GM23338 (cell line): ENCODE results near the gene PARP1. TPM values are rescaled to one million over a fixed set of nuclear protein-coding genes. Genes with fewer than 3 reads are reported as not detected.

Experiments
- ATAC-seq: fragments of 200-7000 bp; cut with Tn5 transposase; 3 replicates; pipeline ENCODE4 v1.9.1; 2020
- DNase-seq: peaks from one replicate; pipeline ENCODE4 v3.0.0-alpha.2; 2015; ENCODE audit warnings: low spot score
- H2AFZ ChIP-seq: fragments of 200-600 bp; sonication (generic); 2 replicates; pipeline ENCODE4 v1.8.0; 2016; ENCODE audit warnings: antibody characterized with exemption, mild to moderate bottlenecking, moderate library complexity
- H3F3A ChIP-seq: fragments of 200-600 bp; sonication (generic); replicated peaks from 2 replicates; pipeline ENCODE4 v1.8.0; 2017; ENCODE audit warnings: antibody characterized with exemption, mixed run types, low read depth
- H3K27ac ChIP-seq: fragments of 200-600 bp; sonication (generic); 2 replicates; pipeline ENCODE4 v1.6.1; 2016; ENCODE audit warnings: low read depth
- H3K27me3 ChIP-seq: fragments of 200-600 bp; sonication (generic); 2 replicates; pipeline ENCODE4 v1.8.0; 2016; ENCODE audit warnings: mild to moderate bottlenecking, mixed run types, moderate library complexity; ENCODE audit not compliant: insufficient read depth
- H3K36me3 ChIP-seq: fragments of 200-600 bp; sonication (generic); 2 replicates; pipeline ENCODE4 v1.8.0; 2016; ENCODE audit warnings: mild to moderate bottlenecking; ENCODE audit not compliant: insufficient read depth
- H3K4me1 ChIP-seq: fragments of 200-600 bp; sonication (generic); 2 replicates; pipeline ENCODE4 v1.8.0; 2016; ENCODE audit warnings: mild to moderate bottlenecking, moderate library complexity; ENCODE audit not compliant: insufficient read depth
- H3K4me2 ChIP-seq: fragments of 200-600 bp; sonication (generic); 2 replicates; pipeline ENCODE4 v1.7.1; 2017; ENCODE audit warnings: mixed run types
- H3K4me3 ChIP-seq: fragments of 200-600 bp; sonication (generic); 2 replicates; pipeline ENCODE4 v1.6.1; 2016; ENCODE audit warnings: mixed run types
- H3K79me2 ChIP-seq: fragments of 200-600 bp; sonication (generic); replicated peaks from 2 replicates; pipeline ENCODE4 v1.8.0; 2017; ENCODE audit warnings: mild to moderate bottlenecking; ENCODE audit not compliant: insufficient read depth
- H3K9me2 ChIP-seq: fragments of 200-600 bp; sonication (generic); 2 replicates; pipeline ENCODE4 v1.8.0; 2017; ENCODE audit not compliant: insufficient read depth
- H4K20me1 ChIP-seq: fragments of 200-600 bp; sonication (generic); replicated peaks from 2 replicates; pipeline ENCODE4 v1.8.0; 2017; ENCODE audit warnings: mild to moderate bottlenecking; ENCODE audit not compliant: insufficient read depth
- H3K27ac Mint-ChIP-seq: 2 replicates; pipeline ENCODE4 v1.8.0; 2020; ENCODE audit warnings: inconsistent platforms, mild to moderate bottlenecking, moderate library complexity, mixed read lengths
- H3K27me3 Mint-ChIP-seq: 3 replicates; pipeline ENCODE4 v1.8.0; 2022; ENCODE audit warnings: low read depth, mild to moderate bottlenecking, moderate library complexity, mixed read lengths, inconsistent platforms; ENCODE audit not compliant: insufficient read depth, poor library complexity
- H3K36me3 Mint-ChIP-seq: 3 replicates; pipeline ENCODE4 v1.8.0; 2021; ENCODE audit warnings: low read depth, mild to moderate bottlenecking, inconsistent platforms, moderate library complexity, mixed read lengths
- H3K4me1 Mint-ChIP-seq: 3 replicates; pipeline ENCODE4 v1.8.0; 2020; ENCODE audit warnings: mild to moderate bottlenecking, inconsistent platforms, mixed read lengths
- H3K4me3 Mint-ChIP-seq: 3 replicates; pipeline ENCODE4 v1.8.0; 2021; ENCODE audit warnings: moderate library complexity, mild to moderate bottlenecking, inconsistent platforms, mixed read lengths
- H3K9me3 Mint-ChIP-seq: 3 replicates; pipeline ENCODE4 v1.8.0; 2020; ENCODE audit warnings: moderate library complexity, mild to moderate bottlenecking, inconsistent platforms, mixed read lengths
- CREB1 ChIP-seq: fragments of 250-450 bp; sonication (Bioruptor Pico); IDR thresholded peaks from 2 replicates; pipeline ENCODE4 v1.5.0; 2020; ENCODE audit warnings: low read depth, mild to moderate bottlenecking, moderate library complexity
- JUNB ChIP-seq: IDR thresholded peaks from one replicate; pipeline ENCODE4 v1.6.1; 2016; ENCODE audit warnings: antibody characterized with exemption; ENCODE audit not compliant: unreplicated experiment
- polyA plus RNA-seq: library from polyadenylated mRNA; unstranded; fragments of >200 nt; fragmentation: Nextera tagmentation; extraction: Ambion mirVana; gene quantifications from 2 replicates; pipeline ENCODE4 v1.2.1, GENCODE V29; 2016
- total RNA-seq: library from RNA; depleted of rRNA; stranded (reverse); fragments of >200 nt; shearing (Covaris generic); gene quantifications from 2 replicates; pipeline ENCODE4 v1.2.3, GENCODE V29; 2014
- TF ChIP-seq, protein P1 (sequence below): fragments of 250-450 bp; sonication (Bioruptor Pico); IDR thresholded peaks from 2 replicates; pipeline ENCODE4 v1.5.0; 2020; ENCODE audit warnings: mild to moderate bottlenecking, moderate library complexity

Gene PARP1
- total and polyA plus RNA-seq, 2 experiments from 2014 or later, result 877 to 1,082 TPM

GRCh38 chr1:226449823-226450222, 41.9 kb upstream of the PARP1 start:
- peaks cover 11% of the 10 kb centered on the region for H3K9me2 ChIP-seq
- Mint-ChIP-seq H3K4me1 (peaks cover 31% of the 10 kb centered on the region), H3K4me3 (no peak overlapping the region), H3K27ac (no peak overlapping the region), H3K9me3 (peaks cover 2% of the 10 kb centered on the region; the same call in 1 of the 3 replicates), H3K36me3 (no peaks in the 10 kb centered on the region), H3K27me3 (peaks cover 9% of the 10 kb centered on the region)
- no peaks in the 10 kb centered on the region for H3F3A ChIP-seq
- H3K27me3 ChIP-seq, result no peaks in the 10 kb centered on the region
- H3K4me2 ChIP-seq, result no peak overlapping the region
- DNase-seq, result no peak
- H3K79me2 ChIP-seq, result no peaks in the 10 kb centered on the region
- H3K4me3 ChIP-seq, result no peak overlapping the region
- H3K36me3 ChIP-seq, result no peaks in the 10 kb centered on the region
- TF ChIP-seq JUNB, result no peak
- no peak for TF ChIP-seq CREB1 (CRISPR knock-in tag)
- no peak overlapping the region for H2AFZ ChIP-seq
- H4K20me1 ChIP-seq, result no peaks in the 10 kb centered on the region
- no peak overlapping the region for H3K27ac ChIP-seq
- ATAC-seq, result no peak
- H3K4me1 ChIP-seq, result peaks cover 25% of the 10 kb centered on the region

DNA sequence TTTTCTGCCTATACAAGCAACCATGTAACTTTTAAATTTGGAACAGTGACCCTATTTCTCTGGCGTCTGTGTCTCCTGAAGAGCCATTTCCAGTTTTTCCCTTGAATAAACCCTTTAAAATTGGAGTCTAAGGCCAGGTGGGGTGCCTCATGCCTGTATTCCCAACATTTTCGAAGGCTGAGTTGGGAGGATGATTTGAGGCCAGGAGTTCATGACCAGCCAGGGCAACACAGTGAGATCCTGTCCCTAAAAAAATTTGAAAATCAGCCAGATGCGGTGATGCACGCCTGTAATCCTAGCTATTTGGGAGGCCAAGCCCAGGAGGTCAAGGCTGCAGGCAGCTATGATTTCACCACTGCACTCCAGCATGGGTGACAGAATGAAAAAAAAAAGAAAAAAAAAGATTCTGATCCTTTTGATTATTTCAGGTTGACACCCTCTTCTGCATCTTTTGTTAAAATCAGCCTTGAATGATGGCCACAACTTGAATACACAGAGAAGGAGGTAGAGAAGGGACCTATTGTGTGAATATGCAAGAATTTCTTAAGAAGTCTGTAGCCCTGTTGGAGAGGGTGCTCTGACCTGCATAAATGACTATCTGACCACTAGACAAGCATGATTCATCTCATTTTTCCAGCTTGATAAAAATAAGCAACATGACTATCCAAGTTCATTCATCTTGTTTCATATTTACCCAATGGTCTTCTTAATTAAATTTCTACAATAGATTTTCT, 40.2 kb upstream of the PARP1 start:
- Histone ChIP-seq H3K9me2 (peaks cover 11% of the 10 kb centered on the region), H3K4me3 (no peak overlapping the region), H3K4me2 (peak overlapping the region; percentile 19; the same call in 1 of the 2 replicates), H3K79me2 (no peaks in the 10 kb centered on the region), H3K36me3 (no peaks in the 10 kb centered on the region), H3K27ac (0 out of 2 replicates have a peak overlapping the region, but pooled peaks have one; percentile 16), H3K27me3 (no peaks in the 10 kb centered on the region), H3K4me1 (peaks cover 33% of the 10 kb centered on the region), H4K20me1 (no peaks in the 10 kb centered on the region), H3F3A (no peaks in the 10 kb centered on the region), H2AFZ (no peak overlapping the region)
- DNase-seq (peak; percentile 24), ATAC-seq (peak; percentile 54)
- Mint-ChIP-seq H3K4me1 (peaks cover 33% of the 10 kb centered on the region), H3K27ac (no peak overlapping the region), H3K36me3 (no peaks in the 10 kb centered on the region), H3K4me3 (no peak overlapping the region), H3K27me3 (peaks cover 6% of the 10 kb centered on the region), H3K9me3 (peaks cover 2% of the 10 kb centered on the region; the same call in 2 of the 3 replicates)
- TF ChIP-seq, protein P1, sequence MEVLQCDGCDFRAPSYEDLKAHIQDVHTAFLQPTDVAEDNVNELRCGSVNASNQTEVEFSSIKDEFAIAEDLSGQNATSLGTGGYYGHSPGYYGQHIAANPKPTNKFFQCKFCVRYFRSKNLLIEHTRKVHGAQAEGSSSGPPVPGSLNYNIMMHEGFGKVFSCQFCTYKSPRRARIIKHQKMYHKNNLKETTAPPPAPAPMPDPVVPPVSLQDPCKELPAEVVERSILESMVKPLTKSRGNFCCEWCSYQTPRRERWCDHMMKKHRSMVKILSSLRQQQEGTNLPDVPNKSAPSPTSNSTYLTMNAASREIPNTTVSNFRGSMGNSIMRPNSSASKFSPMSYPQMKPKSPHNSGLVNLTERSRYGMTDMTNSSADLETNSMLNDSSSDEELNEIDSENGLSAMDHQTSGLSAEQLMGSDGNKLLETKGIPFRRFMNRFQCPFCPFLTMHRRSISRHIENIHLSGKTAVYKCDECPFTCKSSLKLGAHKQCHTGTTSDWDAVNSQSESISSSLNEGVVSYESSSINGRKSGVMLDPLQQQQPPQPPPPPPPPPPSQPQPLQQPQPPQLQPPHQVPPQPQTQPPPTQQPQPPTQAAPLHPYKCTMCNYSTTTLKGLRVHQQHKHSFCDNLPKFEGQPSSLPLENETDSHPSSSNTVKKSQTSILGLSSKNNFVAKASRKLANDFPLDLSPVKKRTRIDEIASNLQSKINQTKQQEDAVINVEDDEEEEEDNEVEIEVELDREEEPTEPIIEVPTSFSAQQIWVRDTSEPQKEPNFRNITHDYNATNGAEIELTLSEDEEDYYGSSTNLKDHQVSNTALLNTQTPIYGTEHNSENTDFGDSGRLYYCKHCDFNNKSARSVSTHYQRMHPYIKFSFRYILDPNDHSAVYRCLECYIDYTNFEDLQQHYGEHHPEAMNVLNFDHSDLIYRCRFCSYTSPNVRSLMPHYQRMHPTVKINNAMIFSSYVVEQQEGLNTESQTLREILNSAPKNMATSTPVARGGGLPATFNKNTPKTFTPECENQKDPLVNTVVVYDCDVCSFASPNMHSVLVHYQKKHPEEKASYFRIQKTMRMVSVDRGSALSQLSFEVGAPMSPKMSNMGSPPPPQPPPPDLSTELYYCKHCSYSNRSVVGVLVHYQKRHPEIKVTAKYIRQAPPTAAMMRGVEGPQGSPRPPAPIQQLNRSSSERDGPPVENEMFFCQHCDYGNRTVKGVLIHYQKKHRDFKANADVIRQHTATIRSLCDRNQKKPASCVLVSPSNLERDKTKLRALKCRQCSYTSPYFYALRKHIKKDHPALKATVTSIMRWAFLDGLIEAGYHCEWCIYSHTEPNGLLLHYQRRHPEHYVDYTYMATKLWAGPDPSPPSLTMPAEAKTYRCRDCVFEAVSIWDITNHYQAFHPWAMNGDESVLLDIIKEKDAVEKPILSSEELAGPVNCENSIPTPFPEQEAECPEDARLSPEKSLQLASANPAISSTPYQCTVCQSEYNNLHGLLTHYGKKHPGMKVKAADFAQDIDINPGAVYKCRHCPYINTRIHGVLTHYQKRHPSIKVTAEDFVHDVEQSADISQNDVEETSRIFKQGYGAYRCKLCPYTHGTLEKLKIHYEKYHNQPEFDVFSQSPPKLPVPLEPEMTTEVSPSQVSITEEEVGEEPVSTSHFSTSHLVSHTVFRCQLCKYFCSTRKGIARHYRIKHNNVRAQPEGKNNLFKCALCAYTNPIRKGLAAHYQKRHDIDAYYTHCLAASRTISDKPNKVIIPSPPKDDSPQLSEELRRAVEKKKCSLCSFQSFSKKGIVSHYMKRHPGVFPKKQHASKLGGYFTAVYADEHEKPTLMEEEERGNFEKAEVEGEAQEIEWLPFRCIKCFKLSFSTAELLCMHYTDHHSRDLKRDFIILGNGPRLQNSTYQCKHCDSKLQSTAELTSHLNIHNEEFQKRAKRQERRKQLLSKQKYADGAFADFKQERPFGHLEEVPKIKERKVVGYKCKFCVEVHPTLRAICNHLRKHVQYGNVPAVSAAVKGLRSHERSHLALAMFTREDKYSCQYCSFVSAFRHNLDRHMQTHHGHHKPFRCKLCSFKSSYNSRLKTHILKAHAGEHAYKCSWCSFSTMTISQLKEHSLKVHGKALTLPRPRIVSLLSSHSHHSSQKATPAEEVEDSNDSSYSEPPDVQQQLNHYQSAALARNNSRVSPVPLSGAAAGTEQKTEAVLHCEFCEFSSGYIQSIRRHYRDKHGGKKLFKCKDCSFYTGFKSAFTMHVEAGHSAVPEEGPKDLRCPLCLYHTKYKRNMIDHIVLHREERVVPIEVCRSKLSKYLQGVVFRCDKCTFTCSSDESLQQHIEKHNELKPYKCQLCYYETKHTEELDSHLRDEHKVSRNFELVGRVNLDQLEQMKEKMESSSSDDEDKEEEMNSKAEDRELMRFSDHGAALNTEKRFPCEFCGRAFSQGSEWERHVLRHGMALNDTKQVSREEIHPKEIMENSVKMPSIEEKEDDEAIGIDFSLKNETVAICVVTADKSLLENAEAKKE (CRISPR knock-in tag), result peak; percentile 39; the same call in 1 of the 2 replicates
- no peak for TF ChIP-seq JUNB
